ENCODE measurements around the gene RPL29.

The RPL29 gene

DNA sequence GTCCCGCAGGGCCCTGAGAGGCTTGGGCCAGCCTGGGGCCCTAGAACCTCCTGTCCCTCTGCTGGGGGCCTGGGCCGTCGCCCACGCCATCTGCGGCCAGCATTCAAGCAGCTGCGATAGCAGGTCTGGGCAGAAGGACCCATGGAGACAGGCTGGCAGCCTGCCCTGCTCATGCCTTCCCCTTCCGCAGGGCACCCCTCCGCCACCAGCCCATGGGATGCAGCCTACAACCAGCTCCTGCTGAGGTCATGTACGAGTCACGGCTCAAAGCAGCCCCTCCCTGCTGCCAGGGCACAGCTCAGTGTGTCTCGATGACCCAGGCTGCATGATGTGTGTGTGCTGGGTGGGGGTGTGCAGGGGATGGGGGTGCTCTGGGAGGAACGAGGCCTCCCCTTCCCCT, 32.9 kb upstream of the RPL29 start:
- no peak overlapping the region for H3K4me3 ChIP-seq (ENCODE audit: low read depth, low read length)
- no peak for DNase-seq (ENCODE audit: low read depth, low spot score)
- TF ChIP-seq, protein P1, sequence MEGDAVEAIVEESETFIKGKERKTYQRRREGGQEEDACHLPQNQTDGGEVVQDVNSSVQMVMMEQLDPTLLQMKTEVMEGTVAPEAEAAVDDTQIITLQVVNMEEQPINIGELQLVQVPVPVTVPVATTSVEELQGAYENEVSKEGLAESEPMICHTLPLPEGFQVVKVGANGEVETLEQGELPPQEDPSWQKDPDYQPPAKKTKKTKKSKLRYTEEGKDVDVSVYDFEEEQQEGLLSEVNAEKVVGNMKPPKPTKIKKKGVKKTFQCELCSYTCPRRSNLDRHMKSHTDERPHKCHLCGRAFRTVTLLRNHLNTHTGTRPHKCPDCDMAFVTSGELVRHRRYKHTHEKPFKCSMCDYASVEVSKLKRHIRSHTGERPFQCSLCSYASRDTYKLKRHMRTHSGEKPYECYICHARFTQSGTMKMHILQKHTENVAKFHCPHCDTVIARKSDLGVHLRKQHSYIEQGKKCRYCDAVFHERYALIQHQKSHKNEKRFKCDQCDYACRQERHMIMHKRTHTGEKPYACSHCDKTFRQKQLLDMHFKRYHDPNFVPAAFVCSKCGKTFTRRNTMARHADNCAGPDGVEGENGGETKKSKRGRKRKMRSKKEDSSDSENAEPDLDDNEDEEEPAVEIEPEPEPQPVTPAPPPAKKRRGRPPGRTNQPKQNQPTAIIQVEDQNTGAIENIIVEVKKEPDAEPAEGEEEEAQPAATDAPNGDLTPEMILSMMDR (IDR thresholded peaks at IDR 0.05; ENCODE audit: low read depth, low read length), result no peak
- in situ Hi-C loops (cut with HindIII; ENCODE audit: low sequenced_read_pairs), result no loop called here

DNA sequence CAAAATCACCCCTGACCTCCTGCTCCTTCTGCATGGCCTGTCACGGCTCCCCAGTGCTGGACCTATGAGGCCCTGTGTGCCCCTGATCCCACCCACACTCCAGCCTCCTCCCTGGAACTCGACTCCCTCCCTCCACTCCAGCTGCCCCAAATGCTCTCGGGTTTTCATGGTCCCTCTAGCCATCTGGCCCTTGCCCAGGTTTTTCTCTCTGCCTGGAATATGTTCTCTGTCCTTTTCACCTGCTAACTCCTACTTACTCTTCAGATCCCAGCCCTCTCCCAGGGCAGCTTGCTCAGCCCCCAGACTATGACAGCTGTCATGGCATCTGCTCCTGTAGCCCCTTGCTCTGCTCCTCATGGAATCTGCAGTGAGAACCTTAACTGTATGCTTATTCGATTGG, 30.3 kb upstream of the RPL29 start:
- in situ Hi-C loops (cut with HindIII; ENCODE audit: low sequenced_read_pairs), result no loop called here
- no peak for DNase-seq (ENCODE audit: low read depth, low spot score)
- no peak overlapping the region for H3K4me3 ChIP-seq (ENCODE audit: low read depth, low read length)
- TF ChIP-seq, protein P1 (IDR thresholded peaks at IDR 0.05; ENCODE audit: low read depth, low read length), result no peak

DNA sequence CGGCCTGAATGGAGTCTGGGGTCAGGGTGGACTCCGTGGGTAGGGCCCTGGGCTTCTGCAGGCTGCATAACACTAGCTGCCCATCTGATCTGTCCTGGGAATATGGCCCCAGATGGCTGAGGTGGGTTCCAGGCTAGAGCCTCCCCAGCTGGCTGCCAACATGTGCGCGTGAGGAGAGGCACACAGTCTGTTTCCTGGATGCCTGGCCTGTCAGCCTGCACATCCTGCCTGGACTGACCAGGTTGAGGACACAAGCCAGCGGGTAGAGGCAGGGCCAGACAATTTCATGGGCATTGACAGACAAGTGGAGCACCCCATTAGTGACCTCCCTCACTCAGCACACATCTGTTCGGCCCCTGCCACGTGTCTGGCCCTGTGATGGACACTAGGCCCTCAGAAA, 29.8 kb upstream of the RPL29 start:
- TF ChIP-seq, protein P1 (IDR thresholded peaks at IDR 0.05; ENCODE audit: low read depth, low read length), result no peak
- in situ Hi-C loops (cut with HindIII; ENCODE audit: low sequenced_read_pairs), result no loop called here
- H3K4me3 ChIP-seq (ENCODE audit: low read depth, low read length), result no peak overlapping the region
- DNase-seq (ENCODE audit: low read depth, low spot score), result no peak

- no peak for DNase-seq (ENCODE audit: low read depth, low spot score)
- TF ChIP-seq, protein P1 (IDR thresholded peaks at IDR 0.05; ENCODE audit: low read depth, low read length), result no peak
- no peak overlapping the region for H3K4me3 ChIP-seq (ENCODE audit: low read depth, low read length)
- in situ Hi-C loops (cut with HindIII; ENCODE audit: low sequenced_read_pairs), result no loop called here
Measured at GRCh38 chr3:52024765-52025452, 29.2 kb upstream of the RPL29 start.

DNA sequence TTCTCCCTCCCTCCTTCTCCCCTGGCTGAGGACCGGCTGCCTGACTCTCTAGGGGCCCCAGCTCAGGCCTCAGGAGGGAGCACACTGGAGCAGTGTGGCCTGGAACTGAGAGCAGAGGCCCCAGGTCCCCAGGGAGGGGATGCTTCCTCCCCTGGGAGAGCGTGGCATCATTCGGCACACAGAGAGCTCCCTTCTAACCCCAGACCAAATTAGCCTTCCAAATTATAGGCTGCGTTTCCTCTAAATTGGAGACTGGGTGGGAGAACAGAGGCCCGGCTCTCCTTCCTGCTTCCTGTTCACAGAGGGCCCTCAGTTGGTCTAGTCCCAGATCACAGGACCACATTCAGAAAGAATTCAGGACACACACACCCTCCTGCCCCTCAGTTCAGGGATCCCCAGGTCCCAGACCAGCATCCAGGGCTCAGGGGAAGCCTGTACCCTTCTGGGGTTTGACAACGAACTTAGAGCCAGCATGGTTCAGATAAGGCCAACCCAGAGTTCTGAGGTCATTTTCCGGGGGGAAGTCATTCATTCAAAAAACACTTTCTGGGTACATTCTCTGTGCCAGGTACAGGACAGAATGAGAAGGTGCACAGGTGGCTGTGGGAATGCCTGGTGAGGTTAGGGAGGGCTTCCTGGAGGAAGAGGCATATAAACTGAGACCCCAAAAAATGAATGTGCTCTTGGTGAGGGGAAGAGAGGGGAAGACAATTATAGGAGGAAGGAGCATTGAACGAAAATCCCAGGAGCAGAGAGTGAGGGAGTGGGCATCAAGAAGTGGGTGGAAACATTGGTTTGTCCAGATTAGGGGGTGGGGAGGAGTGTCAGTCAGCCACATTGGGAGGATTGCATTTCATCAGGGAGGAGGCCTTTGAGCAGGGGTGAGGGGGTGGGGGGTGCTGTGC, 28.4 kb upstream of the RPL29 start:
- no peak for DNase-seq (ENCODE audit: low read depth, low spot score)
- in situ Hi-C loops (cut with HindIII; ENCODE audit: low sequenced_read_pairs), result no loop called here
- H3K4me3 ChIP-seq (ENCODE audit: low read depth, low read length), result no peak overlapping the region
- TF ChIP-seq, protein P1 (IDR thresholded peaks at IDR 0.05; ENCODE audit: low read depth, low read length), result no peak

DNA sequence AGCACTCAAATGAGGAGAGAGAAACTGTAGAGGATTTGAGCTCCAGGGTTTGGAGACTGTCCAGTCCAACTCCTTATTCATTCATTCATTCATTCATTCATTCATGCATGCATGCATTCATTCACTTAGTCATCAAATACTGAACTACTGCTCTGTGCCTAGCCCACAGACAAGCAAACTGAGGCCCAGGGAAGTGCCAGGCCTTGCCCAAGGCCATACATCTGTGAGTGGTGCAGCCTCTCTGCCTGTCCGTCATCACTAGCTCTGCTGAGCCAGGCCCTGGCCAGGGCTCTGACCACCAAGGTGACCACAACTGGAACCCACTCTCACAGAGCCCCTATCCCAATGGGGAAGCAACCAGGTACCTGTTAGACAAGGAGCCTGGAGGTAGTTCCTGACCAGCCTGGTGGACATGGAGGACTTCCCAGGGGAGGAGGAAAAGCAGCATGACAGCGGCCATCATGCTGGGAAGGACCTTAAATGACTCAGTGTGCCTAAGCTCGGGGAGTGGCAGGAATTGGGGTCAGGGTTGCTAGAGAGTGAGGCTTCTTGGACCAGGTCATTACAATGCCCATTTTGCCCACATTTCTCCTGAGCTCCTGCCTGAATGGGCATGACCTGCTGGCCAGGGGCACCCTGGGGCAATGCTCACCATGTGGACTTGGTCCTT, 27.5 kb upstream of the RPL29 start:
- DNase-seq (ENCODE audit: low read depth, low spot score), result no peak
- H3K4me3 ChIP-seq (ENCODE audit: low read depth, low read length), result no peak overlapping the region
- TF ChIP-seq, protein P1 (IDR thresholded peaks at IDR 0.05; ENCODE audit: low read depth, low read length), result no peak
- in situ Hi-C loops (cut with HindIII; ENCODE audit: low sequenced_read_pairs), result no loop called here

All from astrocyte of the spinal cord (primary cell).